Kidney (tissue), 22 donors: ENCODE measurements around the gene HOXC12. TPM values are rescaled to one million over a fixed set of nuclear protein-coding genes. Genes with fewer than 3 reads are reported as not detected.

Experiments used
- DNase-seq, 5 donors: peaks; one replicate each; pipeline ENCODE4 v3.0.0-alpha.2; 2013 to 2020
- FAIRE-seq: peaks from 2 replicates; lab custom pipeline; 2012; peaks lifted over from hg19 to GRCh38; lab: Jason Lieb, UNC
- H3K27ac ChIP-seq, 2 donors: one replicate each; pipeline ENCODE4 v1.7.0; 2013; ENCODE audit warnings: low read depth in 2 of 2, low read length in 2 of 2, inconsistent platforms in 1 of 2
- H3K27me3 ChIP-seq: one replicate; pipeline ENCODE4 v1.7.1; 2013; ENCODE audit warnings: low read length, inconsistent platforms; ENCODE audit not compliant: control insufficient read depth, insufficient read depth
- H3K36me3 ChIP-seq, 3 donors: one replicate each; pipeline versions ENCODE4 v1.7.0 to v1.7.1; 2013; ENCODE audit warnings: low read length in 3 of 3, control low read depth in 1 of 3, inconsistent platforms in 1 of 3; ENCODE audit not compliant: insufficient read depth in 3 of 3, control insufficient read depth in 2 of 3
- H3K4me1 ChIP-seq, 3 donors: one replicate each; pipeline versions ENCODE4 v1.7.0 to v1.7.1; 2013; ENCODE audit warnings: low read length in 3 of 3, inconsistent platforms in 1 of 3, low read depth in 1 of 3; ENCODE audit not compliant: control insufficient read depth in 2 of 3, insufficient read depth in 2 of 3
- H3K4me3 ChIP-seq, 3 donors: one replicate each; pipeline versions ENCODE4 v1.7.0 to v1.8.1; 2013; ENCODE audit warnings: low read length in 3 of 3, control low read depth in 1 of 3, inconsistent platforms in 1 of 3
- H3K9ac ChIP-seq, 3 donors: one replicate each; pipeline versions ENCODE4 v1.7.0 to v1.7.1; 2013; ENCODE audit warnings: low read length in 3 of 3, control low read depth in 1 of 3, inconsistent platforms in 1 of 3
- H3K9me3 ChIP-seq, 3 donors: one replicate each; pipeline versions ENCODE4 v1.7.0 to v1.7.1; 2013; ENCODE audit warnings: low read length in 3 of 3, control low read depth in 1 of 3, inconsistent platforms in 1 of 3; ENCODE audit not compliant: control insufficient read depth in 2 of 3, insufficient read depth in 1 of 3
- CTCF ChIP-seq: IDR thresholded peaks from 3 replicates; pipeline ENCODE4 v1.5.1; 2012; ENCODE audit warnings: mild to moderate bottlenecking, moderate library complexity, borderline replicate concordance; ENCODE audit not compliant: insufficient read depth; ENCODE audit errors: extremely low read depth
- intact Hi-C: fragments of 100-400 bp; cut with DNase I; formaldehyde crosslinking; loops from one replicate; pipeline ENCODE4 v1.11.1; 2022
- long read RNA-seq, 10 donors: library from polyadenylated mRNA in 1 of 10; unstranded in 1 of 10; transcript quantifications; one replicate each; pipeline ENCODE4 v2.0.0 and lab custom pipeline, GENCODE V29; 2021 to 2026
- polyA plus RNA-seq: library from polyadenylated mRNA; stranded (reverse); fragments of 350-450 nt; fragmentation: Illumina TruSeq; extraction: RNeasy Lipid Tissue Mini Kit (QIAGEN cat#74804); gene quantifications from one replicate; pipeline ENCODE4 v1.2.3, GENCODE V29; 2014; ENCODE audit warnings: low read depth, low replicate concordance; ENCODE audit not compliant: insufficient read depth
- total RNA-seq: library from RNA; stranded (reverse); fragmentation: NEBNext Ultra II Directional; extraction: Animal tissue kit (Norgen Biotek cat#: 25700); gene quantifications from one replicate; pipeline ENCODE4 v1.2.1, GENCODE V29; 2021
- donor health status: control.
- donor health status: control.
- donor health status: control.
- donor health status: control.
- donor health status: control.
- donor health status: DM: yes; HTN: yes; CAD: no.
- donor health status: Normal renal cell carcinoma (clear cell type).

Gene HOXC12
- total RNA-seq: not detected
- not detected for polyA plus RNA-seq
- long read RNA-seq, donor 1: 0 reads
- long read RNA-seq, donor 2: 0 reads
- long read RNA-seq, donor 3: 0 reads
- long read RNA-seq, donor 4: 0 reads
- long read RNA-seq, donor 5: 0 reads
- long read RNA-seq, donor 6: 0 reads
- long read RNA-seq, donor 7: 0 reads
- long read RNA-seq, donor 8: 0 reads
- long read RNA-seq, donor 9: 0 reads
- long read RNA-seq, donor 10: 0 reads

- Histone ChIP-seq H3K9me3 (no peaks in the 10 kb centered on the region), H3K4me1 (no peaks in the 10 kb centered on the region), H3K27ac (no peak within 1 kb of the TSS), H3K27me3 (peaks cover 86% of the 10 kb centered on the region), H3K9ac (no peak within 1 kb of the TSS), H3K36me3 (no peaks in the 10 kb centered on the region), H3K4me3 (no peak within 1 kb of the TSS)
- intact Hi-C loops: no loop called here
- TF ChIP-seq CTCF: no peak
- FAIRE-seq (no peak), DNase-seq (no peak)
These were observed at the start of gene HOXC12 for GRCh38 chr12:53954694-53955035. Gene HOXC12, plus strand, starts transcription at chr12:53954903. Its CDS starts 27 bp downstream, at chr12:53954930.

DNA sequence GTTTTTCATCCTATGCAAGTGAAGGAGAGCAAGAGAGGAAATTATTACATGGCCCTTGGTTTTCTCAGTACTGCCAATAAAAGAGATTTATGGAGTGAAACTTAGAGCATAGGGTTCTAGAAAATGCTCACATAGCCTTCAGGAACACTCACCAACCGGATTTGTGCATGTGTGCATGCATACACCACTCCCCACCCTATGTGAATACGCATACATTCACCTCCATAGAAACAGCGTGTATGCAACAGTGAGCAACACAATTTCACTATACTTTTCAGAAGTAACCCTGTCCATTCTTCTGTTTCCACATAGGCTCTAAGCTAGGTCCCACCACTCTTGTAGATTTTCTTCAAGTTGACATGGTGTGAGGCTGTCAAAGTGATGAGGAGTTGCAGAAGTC is 47.6 kb upstream of the HOXC12 start:
- Histone ChIP-seq H3K9me3 (no peaks in the 10 kb centered on the region), H3K27me3 (peaks cover 7% of the 10 kb centered on the region), H3K4me3 (no peak overlapping the region), H3K36me3 (no peaks in the 10 kb centered on the region), H3K9ac (no peak overlapping the region), H3K27ac (no peak overlapping the region), H3K4me1 (no peaks in the 10 kb centered on the region)
- FAIRE-seq (no peak), DNase-seq (no peak)
- intact Hi-C loops: no loop called here
- TF ChIP-seq CTCF: no peak

DNA sequence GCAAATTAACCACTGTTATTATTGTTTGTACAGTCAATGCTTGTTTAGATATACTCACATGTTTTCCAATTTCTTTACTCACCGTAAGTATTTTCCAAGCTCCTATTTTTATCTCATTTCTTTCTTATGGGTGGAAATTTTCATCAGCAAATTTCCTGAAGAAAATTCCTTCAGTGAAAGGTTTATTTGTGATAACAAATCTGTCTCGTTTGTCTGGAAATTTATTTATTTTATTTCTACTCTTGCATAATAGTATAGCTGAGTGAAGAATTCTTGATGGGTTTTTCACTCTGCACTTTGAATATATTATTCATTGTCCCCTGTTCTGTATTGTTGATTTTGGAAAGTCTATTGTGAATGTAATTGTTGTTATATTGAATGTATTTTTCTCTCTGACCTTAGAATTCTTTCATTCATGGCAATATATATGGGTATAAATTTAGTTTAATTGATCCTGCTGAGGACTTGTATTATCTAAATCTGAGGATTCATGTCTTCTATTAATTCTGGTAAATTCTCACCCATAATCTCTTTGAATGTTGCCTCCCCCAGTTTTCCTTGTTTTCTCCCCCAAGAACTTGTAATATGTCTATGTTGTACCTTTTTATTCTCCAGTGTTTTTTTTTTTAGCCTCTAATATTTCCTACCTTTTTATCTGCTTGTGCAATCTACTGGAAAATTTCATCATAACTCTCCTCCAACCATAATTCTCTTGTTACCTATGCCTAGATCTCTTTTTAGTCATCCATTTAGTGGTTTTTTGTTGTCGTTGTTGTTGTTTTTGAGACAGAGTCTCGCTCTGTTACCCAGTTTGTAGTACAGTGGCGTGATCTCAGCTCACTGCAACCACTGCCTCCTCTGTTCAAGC is 37.7 kb upstream of the HOXC12 start:
- no peaks in the 10 kb centered on the region for H3K36me3 ChIP-seq
- no peaks in the 10 kb centered on the region for H3K4me1 ChIP-seq
- no peak overlapping the region for H3K9ac ChIP-seq
- H3K9me3 ChIP-seq: no peaks in the 10 kb centered on the region
- FAIRE-seq: no peak
- TF ChIP-seq CTCF: no peak
- H3K27me3 ChIP-seq: peaks cover 48% of the 10 kb centered on the region
- no peak overlapping the region for H3K4me3 ChIP-seq
- no peak overlapping the region for H3K27ac ChIP-seq
- intact Hi-C loops: no loop called here
- DNase-seq: no peak
